ENCODE data around the gene CBX2.
A peak's percentile ranks its signal among the peaks of the same experiment; 100 is the strongest.

CBX2 gene

DNA sequence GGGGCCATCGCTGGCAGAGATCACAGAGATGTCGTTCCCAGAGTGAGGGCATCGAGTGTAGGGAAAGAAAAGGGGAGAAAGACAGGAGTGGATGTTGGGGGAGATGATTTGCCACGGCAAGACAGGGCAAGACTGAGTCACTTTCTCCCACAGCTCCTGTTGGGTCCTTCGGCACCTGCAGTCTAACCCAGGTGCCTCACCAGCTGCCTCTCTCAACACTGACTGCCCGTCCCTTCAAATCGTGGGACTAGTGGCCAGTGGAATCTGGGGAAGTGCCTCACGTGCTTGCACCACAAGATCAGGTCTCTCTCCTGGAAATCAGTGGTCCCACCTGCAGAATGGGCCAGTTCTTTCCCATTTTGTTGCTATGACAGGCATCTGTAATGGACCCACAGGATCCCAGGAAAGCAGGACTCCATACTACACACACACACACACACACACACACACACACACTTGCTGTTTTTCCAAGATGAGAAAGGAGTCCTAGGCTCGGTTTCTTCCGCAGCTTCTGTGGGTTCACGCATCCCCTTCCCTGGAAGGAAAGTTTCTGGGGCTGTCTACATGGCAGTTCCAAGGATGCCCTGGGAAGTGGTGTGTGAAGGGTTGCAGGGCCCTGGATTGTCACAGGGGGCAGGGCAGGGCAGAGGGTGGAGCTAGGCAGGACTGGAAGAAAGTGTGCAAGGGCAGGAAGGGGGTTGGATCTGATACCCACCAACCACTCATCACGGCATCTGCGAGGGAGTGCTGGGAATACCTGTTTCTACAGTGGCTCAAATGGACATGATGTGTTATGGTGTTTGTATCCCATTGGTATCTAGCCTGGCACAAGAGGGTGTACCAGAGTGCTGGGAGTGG is 29.1 kb downstream of the CBX2 start:
- DNase-seq (ENCODE audit: low read depth): no peak
- TF ChIP-seq, protein P1, sequence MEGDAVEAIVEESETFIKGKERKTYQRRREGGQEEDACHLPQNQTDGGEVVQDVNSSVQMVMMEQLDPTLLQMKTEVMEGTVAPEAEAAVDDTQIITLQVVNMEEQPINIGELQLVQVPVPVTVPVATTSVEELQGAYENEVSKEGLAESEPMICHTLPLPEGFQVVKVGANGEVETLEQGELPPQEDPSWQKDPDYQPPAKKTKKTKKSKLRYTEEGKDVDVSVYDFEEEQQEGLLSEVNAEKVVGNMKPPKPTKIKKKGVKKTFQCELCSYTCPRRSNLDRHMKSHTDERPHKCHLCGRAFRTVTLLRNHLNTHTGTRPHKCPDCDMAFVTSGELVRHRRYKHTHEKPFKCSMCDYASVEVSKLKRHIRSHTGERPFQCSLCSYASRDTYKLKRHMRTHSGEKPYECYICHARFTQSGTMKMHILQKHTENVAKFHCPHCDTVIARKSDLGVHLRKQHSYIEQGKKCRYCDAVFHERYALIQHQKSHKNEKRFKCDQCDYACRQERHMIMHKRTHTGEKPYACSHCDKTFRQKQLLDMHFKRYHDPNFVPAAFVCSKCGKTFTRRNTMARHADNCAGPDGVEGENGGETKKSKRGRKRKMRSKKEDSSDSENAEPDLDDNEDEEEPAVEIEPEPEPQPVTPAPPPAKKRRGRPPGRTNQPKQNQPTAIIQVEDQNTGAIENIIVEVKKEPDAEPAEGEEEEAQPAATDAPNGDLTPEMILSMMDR (IDR thresholded peaks at IDR 0.05; ENCODE audit: insufficient read depth, low read depth, low read length, missing control alignments): no peak
- no peak overlapping the region for H3K4me3 ChIP-seq (ENCODE audit: low read depth, low read length)

DNA sequence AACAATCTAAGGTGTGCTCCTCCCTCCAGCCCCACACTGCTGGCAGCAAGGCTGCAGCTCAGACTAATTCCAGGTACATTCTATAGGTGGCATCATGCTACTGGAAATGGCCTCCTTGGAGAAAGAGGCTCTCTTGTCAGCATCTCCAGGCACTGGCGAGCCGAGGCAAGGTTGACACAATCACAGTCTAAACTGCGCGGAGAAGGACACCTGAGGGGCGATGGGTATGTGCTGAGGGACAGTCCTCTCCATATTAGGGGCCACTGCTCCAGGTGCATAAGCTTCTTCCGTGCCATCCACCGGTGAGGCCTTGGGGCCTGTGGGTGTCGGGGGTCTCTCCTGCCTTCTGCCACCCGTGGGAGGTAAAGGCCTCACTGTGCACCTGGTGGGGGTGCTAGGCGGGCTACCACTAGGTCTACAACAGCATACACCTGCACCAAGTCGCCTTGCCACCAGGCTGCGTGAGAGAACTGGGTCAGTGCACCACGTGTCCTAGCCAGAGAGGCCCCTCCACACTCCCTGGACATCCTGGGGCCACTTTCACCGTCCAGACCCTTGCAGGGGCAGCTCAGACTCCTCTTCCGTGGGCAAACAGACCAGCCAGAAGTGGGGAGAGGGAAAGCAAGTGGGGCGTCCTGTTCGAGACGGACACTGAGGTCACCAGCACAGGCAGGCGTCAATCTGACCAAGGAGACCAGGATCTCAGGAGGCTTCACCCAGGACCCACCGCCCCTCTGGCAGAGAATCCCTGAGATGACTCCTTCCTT is 31.0 kb downstream of the CBX2 start:
- peak; percentile 61 for DNase-seq (ENCODE audit: low read depth)
- H3K4me3 ChIP-seq (ENCODE audit: low read depth, low read length): no peak overlapping the region
- TF ChIP-seq, protein P1 (IDR thresholded peaks at IDR 0.05; ENCODE audit: insufficient read depth, low read depth, low read length, missing control alignments): peak; percentile 40

DNA sequence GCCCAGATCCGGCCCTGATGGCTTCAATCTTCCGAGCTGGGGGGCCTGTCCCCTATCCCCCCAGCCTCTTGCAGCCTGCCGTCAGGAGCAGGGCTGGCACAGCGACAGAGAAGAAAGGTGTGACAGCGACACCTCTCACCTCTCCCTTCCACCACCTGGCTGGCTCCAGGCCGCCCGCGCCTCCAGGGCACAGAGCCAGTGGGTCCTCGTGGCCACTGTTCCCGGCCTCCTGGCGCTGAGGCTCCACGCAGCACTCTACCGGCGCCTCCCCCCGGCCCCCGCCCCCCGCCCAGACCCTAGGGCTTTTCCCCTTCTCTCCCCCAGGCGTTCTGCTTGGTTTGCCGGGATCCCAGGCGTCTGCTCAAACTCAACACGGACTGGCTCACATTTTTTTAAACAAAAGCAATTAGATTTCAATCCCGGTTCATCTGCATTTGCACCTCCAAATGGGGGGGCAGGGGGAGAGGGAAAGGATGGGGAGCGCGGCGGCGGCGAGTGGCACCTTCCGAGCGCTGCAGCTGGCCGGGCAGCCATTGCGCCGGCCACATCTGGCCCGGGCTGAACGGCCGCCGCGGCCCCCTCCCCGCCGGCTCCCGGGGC is 31.7 kb downstream of the CBX2 start:
- H3K4me3 ChIP-seq (ENCODE audit: low read depth, low read length): no peak overlapping the region
- TF ChIP-seq, protein P1 (IDR thresholded peaks at IDR 0.05; ENCODE audit: insufficient read depth, low read depth, low read length, missing control alignments): no peak
- no peak for DNase-seq (ENCODE audit: low read depth)

DNA sequence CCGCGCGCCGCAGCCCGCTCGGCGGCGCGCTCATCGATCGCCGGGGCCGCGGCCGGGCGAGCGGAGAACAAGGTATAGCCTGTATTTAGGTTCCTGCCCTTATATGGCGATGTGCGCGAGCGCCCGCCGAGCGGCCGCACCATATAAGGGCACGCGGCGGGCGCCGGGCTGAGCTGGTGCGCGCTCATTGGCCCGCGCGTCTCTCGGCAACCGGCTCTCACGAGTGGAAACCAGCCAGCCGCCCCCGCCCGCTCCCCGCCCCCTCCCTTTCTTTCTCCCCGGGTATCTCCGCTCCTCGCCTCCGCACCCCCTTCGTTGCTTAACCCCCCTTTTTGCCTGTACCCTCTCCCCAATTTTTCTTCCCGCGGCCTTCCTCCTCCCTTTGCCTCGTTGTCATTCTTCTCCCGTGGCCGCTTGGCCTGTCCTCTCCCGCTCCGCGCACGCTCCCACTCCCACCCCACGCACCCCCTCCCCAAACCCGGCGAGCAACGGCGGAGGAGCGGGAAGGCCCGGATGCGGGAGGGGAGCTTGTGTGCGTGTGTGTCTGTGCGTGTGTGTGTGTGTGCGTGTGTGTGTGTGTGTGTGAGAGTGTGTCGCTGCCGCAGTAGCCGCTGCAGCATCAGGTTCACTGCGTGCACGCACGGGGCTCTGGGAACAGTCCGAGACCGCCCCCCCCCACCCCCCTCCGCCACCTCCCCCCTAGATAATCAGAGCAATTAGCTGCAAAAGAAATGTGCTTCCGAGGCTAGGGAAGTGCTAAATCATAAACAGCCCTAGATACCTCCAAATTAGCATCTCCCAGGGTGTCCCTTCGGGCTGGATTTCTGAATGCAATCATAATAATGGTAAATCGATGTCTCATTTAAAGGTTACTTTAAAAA is 32.4 kb downstream of the CBX2 start:
- peak; percentile 92 for DNase-seq (ENCODE audit: low read depth)
- TF ChIP-seq, protein P1 (IDR thresholded peaks at IDR 0.05; ENCODE audit: insufficient read depth, low read depth, low read length, missing control alignments): no peak
- H3K4me3 ChIP-seq (ENCODE audit: low read depth, low read length): peak overlapping the region; percentile 44

DNA sequence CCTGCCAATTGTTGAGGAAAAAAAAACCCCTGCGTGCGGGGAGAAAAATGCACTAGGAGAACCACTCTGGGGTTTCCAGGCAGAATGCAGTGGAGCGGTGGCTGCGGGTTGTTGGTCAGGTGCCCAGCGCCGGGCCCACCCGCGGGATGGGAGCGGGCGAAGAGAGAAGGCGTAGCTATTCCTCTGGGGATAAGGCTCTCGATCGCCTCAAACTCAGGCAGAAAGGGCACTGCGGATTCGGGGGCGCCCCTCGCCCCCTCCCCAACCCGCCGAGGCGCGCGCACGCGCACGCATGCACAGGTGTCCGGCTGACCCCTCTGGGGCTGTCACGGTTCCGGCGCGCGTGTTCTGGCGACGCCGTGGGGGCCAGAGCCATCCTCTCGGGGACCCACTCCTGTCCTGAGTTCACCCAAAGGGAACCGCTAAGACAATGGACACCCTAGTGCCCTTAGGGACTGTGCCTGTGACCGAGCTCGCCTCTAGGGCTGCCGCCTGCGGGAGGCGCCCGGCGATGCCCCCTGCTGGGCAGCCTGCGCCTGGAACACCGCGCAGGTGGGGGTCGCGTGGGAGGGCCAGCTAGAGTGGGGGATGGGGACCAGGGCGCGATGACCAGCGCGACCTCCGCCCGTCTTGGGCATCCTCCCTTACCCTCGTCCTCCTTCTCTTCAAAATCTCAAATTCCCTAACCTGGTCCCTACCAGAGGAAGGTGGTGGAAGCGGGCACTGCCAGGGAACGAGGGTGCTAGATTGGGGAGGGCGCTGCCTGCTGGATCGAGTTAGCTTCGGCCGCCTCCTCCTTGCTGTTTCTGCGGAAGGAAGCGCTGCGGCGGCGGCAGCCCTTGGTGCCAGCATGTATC is 33.3 kb downstream of the CBX2 start:
- peak; percentile 62 for DNase-seq (ENCODE audit: low read depth)
- H3K4me3 ChIP-seq (ENCODE audit: low read depth, low read length): no peak overlapping the region
- TF ChIP-seq, protein P1 (IDR thresholded peaks at IDR 0.05; ENCODE audit: insufficient read depth, low read depth, low read length, missing control alignments): peak; percentile 64

All from GM12865 (cell line).